Lower leg skin (tissue), 3 donors: ENCODE data around the gene KCNJ16.

Source experiments
- CTCF ChIP-seq, 3 donors: fragments of 450-650 bp; IDR thresholded peaks; one replicate each; pipeline ENCODE4 v1.5.1; 2016; ENCODE audit warnings: antibody characterized with exemption in 3 of 3, mild to moderate bottlenecking in 3 of 3, moderate library complexity in 2 of 3
- POLR2A ChIP-seq, 2 donors: fragments of 450-650 bp; IDR thresholded peaks; one replicate each; pipeline ENCODE4 v1.6.1; 2016 to 2017; ENCODE audit warnings: antibody characterized with exemption in 2 of 2, mild to moderate bottlenecking in 1 of 2, moderate library complexity in 1 of 2

DNA sequence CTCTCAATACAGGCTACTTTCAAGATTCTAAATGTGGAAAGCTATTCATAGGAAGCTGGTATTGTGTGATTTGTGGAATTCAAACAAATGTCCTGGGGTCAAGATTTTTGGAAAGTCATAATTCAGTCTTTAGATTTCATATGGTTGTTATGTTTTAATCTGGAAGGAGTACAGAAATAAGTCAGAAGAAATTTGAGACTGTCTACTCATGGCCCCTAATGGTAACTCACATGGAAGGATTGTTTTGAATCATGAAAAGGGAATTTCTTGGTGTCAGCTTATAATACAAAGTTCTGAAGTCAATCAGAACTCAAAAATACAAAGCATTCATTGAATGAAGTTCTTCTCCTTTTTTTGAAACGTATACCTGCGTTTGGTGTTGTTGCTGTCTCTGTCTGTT lies 97.4 kb downstream of the KCNJ16 start:
- no peak for TF ChIP-seq CTCF (IDR thresholded peaks at IDR 0.05)
- no peak for TF ChIP-seq POLR2A (IDR thresholded peaks at IDR 0.05)
